HCT116 (cell line): ENCODE results near the gene ZNF3. TPM values are rescaled to one million over a fixed set of nuclear protein-coding genes. Genes with fewer than 3 reads are reported as not detected.

Experiments used
- ATAC-seq: fragments of 200-7000 bp; cut with Tn5 transposase; 2 replicates; pipeline ENCODE4 v1.9.1; 2020; ENCODE audit warnings: mild to moderate bottlenecking, moderate library complexity
- BruUV-seq: library from RNA; stranded (reverse); fragments of 400-500 nt; replicated peaks from 2 replicates; lab custom pipeline; 2021; lab: Mats Ljungman, UMichigan
- CTCF ChIA-PET: fragments of 300-600 bp; sonication (Branson Sonifier 250); formaldehyde crosslinking; loops from one replicate; lab custom pipeline; 2021; ENCODE audit warnings: antibody characterized with exemption; lab: Charles Lee
- POLR2A ChIA-PET: fragments of 300-600, 350-600 bp; sonication (Branson Sonifier 250); formaldehyde crosslinking; loops from one replicate; lab custom pipeline; 2021; ENCODE audit warnings: antibody characterized with exemption; lab: Charles Lee
- RAD21 ChIA-PET, 2 experiments: fragments of 300-600 bp; sonication (Branson Sonifier 250); formaldehyde crosslinking; loops; one replicate each; lab custom pipeline; 2023; ENCODE audit warnings: low total read pairs in 2 of 2; ENCODE audit not compliant: uncharacterized antibody in 2 of 2, unreplicated experiment in 2 of 2, low non-redundant PET in 1 of 2; lab: Charles Lee
- DNase-seq: peaks from one replicate; pipeline ENCODE4 v3.0.0-alpha.2; 2010; ENCODE audit warnings: low read depth, low spot score
- H2AFZ ChIP-seq: fragments of 200-600 bp; shearing (Covaris generic), sonication (generic); 2 replicates; pipeline ENCODE4 v1.6.1; 2017; ENCODE audit warnings: low read depth, mixed run types, mixed read lengths, antibody characterized with exemption, low read length; ENCODE audit not compliant: poor library complexity, severe bottlenecking
- H3K27ac ChIP-seq: 2 replicates; pipeline ENCODE4 v1.5.1; 2012; ENCODE audit warnings: low read depth, low read length
- H3K27me3 ChIP-seq: fragments of 200-600 bp; sonication (generic); 2 replicates; pipeline ENCODE4 v1.6.1; 2016; ENCODE audit warnings: mixed run types, low read length, mixed read lengths; ENCODE audit not compliant: insufficient read depth
- H3K36me3 ChIP-seq, 2 experiments: fragments of 200-500 bp in 1 of 2; fragments of 200-600 bp in 1 of 2; sonication (Bioruptor generic) in 1 of 2; sonication (generic) in 1 of 2; 2 replicates each; pipeline versions ENCODE4 v1.5.1 to v1.6.1; 2014 to 2016; ENCODE audit warnings: low read length in 2 of 2, inconsistent platforms in 1 of 2, mixed read lengths in 1 of 2, mixed run types in 1 of 2; ENCODE audit not compliant: insufficient read depth in 2 of 2, control insufficient read depth in 1 of 2
- H3K4me1 ChIP-seq, 2 experiments: fragments of 200-600 bp in 1 of 2; sonication (generic) in 1 of 2; 2 replicates each; pipeline versions ENCODE4 v1.5.1 to v1.6.1; 2012 to 2017; ENCODE audit warnings: low read length in 2 of 2, inconsistent platforms in 1 of 2, mild to moderate bottlenecking in 1 of 2, mixed read lengths in 1 of 2, mixed run types in 1 of 2, moderate library complexity in 1 of 2; ENCODE audit not compliant: insufficient read depth in 2 of 2, control insufficient read depth in 1 of 2
- H3K4me2 ChIP-seq: fragments of 200-600 bp; sonication (generic); 2 replicates; pipeline ENCODE4 v1.6.1; 2017; ENCODE audit warnings: mixed run types, low read length, mixed read lengths
- H3K4me3 ChIP-seq, 2 experiments: fragments of 200-600 bp in 1 of 2; sonication (generic) in 1 of 2; replicated peaks in 1 of 2; 2 replicates each; pipeline ENCODE4 v1.5.1; 2011 to 2016; ENCODE audit warnings: low read length in 2 of 2, control low read depth in 1 of 2, low read depth in 1 of 2, mild to moderate bottlenecking in 1 of 2, mixed read lengths in 1 of 2, mixed run types in 1 of 2
- H3K79me2 ChIP-seq: fragments of 200-600 bp; sonication (generic); 2 replicates; pipeline ENCODE4 v1.6.1; 2017; ENCODE audit warnings: mild to moderate bottlenecking, mixed run types, low read length, moderate library complexity, mixed read lengths; ENCODE audit not compliant: insufficient read depth
- H3K9ac ChIP-seq: fragments of 200-600 bp; sonication (generic); 2 replicates; pipeline ENCODE4 v1.6.1; 2016; ENCODE audit warnings: low read length, mixed read lengths
- H3K9me2 ChIP-seq: fragments of 200-600 bp; sonication (generic), shearing (Covaris generic); 2 replicates; pipeline ENCODE4 v1.6.1; 2017; ENCODE audit warnings: mixed run types, mild to moderate bottlenecking, moderate library complexity; ENCODE audit not compliant: insufficient read depth
- H3K9me3 ChIP-seq, 2 experiments: fragments of 200-500 bp in 1 of 2; fragments of 200-600 bp in 1 of 2; sonication (Bioruptor generic) in 1 of 2; sonication (generic) in 1 of 2; 2 replicates each; pipeline ENCODE4 v1.6.1; 2014 to 2017; ENCODE audit warnings: low read length in 2 of 2, mixed read lengths in 2 of 2, inconsistent platforms in 1 of 2, low read depth in 1 of 2, mild to moderate bottlenecking in 1 of 2, mixed run types in 1 of 2, moderate library complexity in 1 of 2; ENCODE audit not compliant: control insufficient read depth in 1 of 2, insufficient read depth in 1 of 2
- H4K20me1 ChIP-seq: fragments of 200-600 bp; sonication (generic), shearing (Covaris generic); 2 replicates; pipeline ENCODE4 v1.6.1; 2017; ENCODE audit warnings: mixed run types, mild to moderate bottlenecking, moderate library complexity; ENCODE audit not compliant: insufficient read depth
- CEBPB ChIP-seq: IDR thresholded peaks from 2 replicates; pipeline ENCODE4 v1.6.1; 2012; ENCODE audit warnings: low read depth
- ELF1 ChIP-seq: IDR thresholded peaks from 2 replicates; pipeline ENCODE4 v1.6.1; 2012; ENCODE audit warnings: low read depth, borderline replicate concordance
- EZH2 ChIP-seq: fragments of 200-600 bp; sonication (generic); IDR thresholded peaks from 2 replicates; pipeline ENCODE4 v1.6.1; 2017; ENCODE audit warnings: antibody characterized with exemption, mixed run types
- FOSL1 ChIP-seq: IDR thresholded peaks from 2 replicates; pipeline ENCODE4 v1.6.1; 2012; ENCODE audit warnings: low read depth
- JUND ChIP-seq: IDR thresholded peaks from 2 replicates; pipeline ENCODE4 v1.6.1; 2012
- POLR2A ChIP-seq: IDR thresholded peaks from 2 replicates; pipeline ENCODE4 v1.7.0; 2011; ENCODE audit warnings: borderline replicate concordance; ENCODE audit not compliant: insufficient read depth, insufficient read length; ENCODE audit errors: extremely low read depth
- POLR2AphosphoS5 ChIP-seq: IDR thresholded peaks from 2 replicates; pipeline ENCODE4 v1.6.1; 2011; ENCODE audit warnings: mild to moderate bottlenecking, low read depth, low read length, moderate library complexity
- RAD21 ChIP-seq: IDR thresholded peaks from 2 replicates; pipeline ENCODE4 v1.6.1; 2012; ENCODE audit warnings: low read depth, mild to moderate bottlenecking
- SP1 ChIP-seq: IDR thresholded peaks from 2 replicates; pipeline ENCODE4 v1.6.1; 2012; ENCODE audit warnings: low read depth
- TCF7L2 ChIP-seq: IDR thresholded peaks from 2 replicates; pipeline ENCODE4 v1.7.0; 2011; ENCODE audit warnings: borderline replicate concordance, inconsistent platforms; ENCODE audit not compliant: insufficient read depth, insufficient read length; ENCODE audit errors: extremely low read depth
- ZNF274 ChIP-seq: fragments of 200-500 bp; sonication (Bioruptor generic); IDR thresholded peaks from 2 replicates; pipeline ENCODE4 v1.6.1; 2014; ENCODE audit warnings: mild to moderate bottlenecking, low read depth, low read length, inconsistent platforms
- intact Hi-C: fragments of 100-400 bp; cut with micrococcal nuclease; formaldehyde crosslinking; loops from 2 replicates; pipeline ENCODE4 v1.10.0; 2022
- total RNA-seq: library from RNA; stranded (reverse); gene quantifications from one replicate; pipeline ENCODE4 v1.2.1, GENCODE V29; 2021; ENCODE audit not compliant: unreplicated experiment
- TF ChIP-seq, protein P1 (sequence below): IDR thresholded peaks from 2 replicates; pipeline ENCODE4 v1.6.1; 2011; ENCODE audit warnings: mild to moderate bottlenecking, low read length, moderate library complexity; ENCODE audit not compliant: insufficient replicate concordance; ENCODE audit errors: extremely low read depth
- TF ChIP-seq, protein P2 (sequence below), 3 experiments: fragments of 200-600 bp in 1 of 3; sonication (generic) in 1 of 3; IDR thresholded peaks in 2 of 3; conservative IDR thresholded peaks in 1 of 3; 2 replicates each; pipeline ENCODE4 v1.5.1; 2012 to 2017; ENCODE audit warnings: low read depth in 2 of 3, low read length in 2 of 3, antibody characterized with exemption in 1 of 3, borderline replicate concordance in 1 of 3, control low read depth in 1 of 3, mild to moderate bottlenecking in 1 of 3, mixed read lengths in 1 of 3, mixed run types in 1 of 3, moderate library complexity in 1 of 3; ENCODE audit not compliant: insufficient read depth in 1 of 3
- TF ChIP-seq, protein P3 (sequence below): IDR thresholded peaks from 2 replicates; pipeline ENCODE4 v1.6.1; 2012

The ZNF3 gene
- total RNA-seq, 1 experiment from 2014 or later, result 28.2 TPM

DNA sequence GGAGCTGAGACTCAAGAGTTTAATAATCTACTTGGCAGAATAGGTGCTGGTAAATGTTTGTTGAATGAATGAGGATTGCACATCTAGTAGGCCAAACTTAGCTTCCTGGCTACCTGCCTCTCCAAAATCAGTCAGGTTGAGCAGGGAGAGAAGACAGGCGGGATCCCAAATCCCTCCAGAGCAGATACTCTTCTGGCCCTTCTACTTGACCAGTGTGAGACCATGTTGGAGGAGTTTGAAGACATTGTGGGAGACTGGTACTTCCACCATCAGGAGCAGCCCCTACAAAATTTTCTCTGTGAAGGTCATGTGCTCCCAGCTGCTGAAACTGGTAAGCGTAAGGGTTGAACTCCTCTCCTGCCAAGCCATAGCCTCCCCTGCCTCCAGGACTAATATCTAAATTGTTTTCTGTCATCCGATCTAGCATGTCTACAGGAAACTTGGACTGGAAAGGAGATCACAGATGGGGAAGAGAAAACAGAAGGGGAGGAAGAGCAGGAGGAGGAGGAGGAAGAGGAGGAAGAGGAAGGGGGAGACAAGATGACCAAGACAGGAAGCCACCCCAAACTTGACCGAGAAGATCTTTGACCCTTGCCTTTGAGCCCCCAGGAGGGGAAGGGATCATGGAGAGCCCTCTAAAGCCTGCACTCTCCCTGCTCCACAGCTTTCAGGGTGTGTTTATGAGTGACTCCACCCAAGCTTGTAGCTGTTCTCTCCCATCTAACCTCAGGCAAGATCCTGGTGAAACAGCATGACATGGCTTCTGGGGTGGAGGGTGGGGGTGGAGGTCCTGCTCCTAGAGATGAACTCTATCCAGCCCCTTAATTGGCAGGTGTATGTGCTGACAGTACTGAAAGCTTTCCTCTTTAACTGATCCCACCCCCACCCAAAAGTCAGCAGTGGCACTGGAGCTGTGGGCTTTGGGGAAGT is 43.0 kb upstream of the ZNF3 start:
- no peaks in the 10 kb centered on the region for H3K9me2 ChIP-seq
- ATAC-seq, result no peak
- peak overlapping the region in 1 of 2 experiments; percentile 87; a peak in 2 of 4 replicates for H3K4me3 ChIP-seq
- BruUV-seq, result no TSS peak
- no peaks in the 10 kb centered on the region for H3K36me3 ChIP-seq
- peaks cover 33 to 52% of the 10 kb centered on the region in 2 experiments for H3K4me1 ChIP-seq
- ChIA-PET CTCF (no interaction called here), RAD21 (interaction anchor here in 1 of 2 experiments (0.7 kb wide), 1 partner anchor 279 kb away, joined by 6 read pairs; no protein-coding TSS in a partner anchor), POLR2A (interaction anchor here (0.6 to 3.0 kb wide), 2 partner anchors 23 to 112 kb away, joined by 3 to 16 read pairs; partner anchors contain the start of genes AP4M1 and MCM7)
- no peaks in the 10 kb centered on the region for H3K27me3 ChIP-seq
- no peaks in the 10 kb centered on the region for H4K20me1 ChIP-seq
- peak overlapping the region; percentile 98; the same call in 1 of the 2 replicates for H3K9ac ChIP-seq
- peak overlapping the region; percentile 98 for H3K27ac ChIP-seq
- no peak overlapping the region for H2AFZ ChIP-seq
- intact Hi-C loops, result no loop called here
- peaks cover 9% of the 10 kb centered on the region; the same call in 1 of the 2 replicates for H3K79me2 ChIP-seq
- no peak for DNase-seq
- no peaks in the 10 kb centered on the region for H3K9me3 ChIP-seq
- peak; percentile 24; the same call in 1 of the 2 replicates for TF ChIP-seq POLR2AphosphoS5
- TF ChIP-seq ZNF274, result no peak
- peak overlapping the region; percentile 84 for H3K4me2 ChIP-seq

DNA sequence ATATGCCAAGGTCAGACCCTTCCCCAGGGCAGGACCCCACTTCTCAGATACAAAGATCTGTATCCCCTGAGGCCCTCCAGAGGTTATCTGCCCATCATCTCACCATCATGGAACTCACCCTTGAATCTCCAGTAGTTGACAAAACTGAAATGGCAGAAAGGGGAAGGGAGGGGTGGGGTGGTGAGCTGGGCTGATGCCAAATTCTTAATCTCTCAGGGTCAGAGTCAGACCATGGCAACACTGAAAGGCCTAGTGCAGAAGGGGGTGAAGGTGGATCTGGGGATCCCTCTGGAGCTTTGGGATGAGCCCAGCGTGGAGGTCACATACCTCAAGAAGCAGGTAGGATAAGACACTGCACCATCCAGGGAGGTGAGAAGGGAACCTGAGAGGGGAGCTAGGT is 41.0 kb upstream of the ZNF3 start:
- TF ChIP-seq JUND (no peak), FOSL1 (no peak), EZH2 (no peak), CEBPB (no peak), SP1 (no peak), TCF7L2 (no peak), ELF1 (no peak), POLR2AphosphoS5 (no peak), RAD21 (no peak), POLR2A (no peak), ZNF274 (no peak)
- TF ChIP-seq, protein P1, sequence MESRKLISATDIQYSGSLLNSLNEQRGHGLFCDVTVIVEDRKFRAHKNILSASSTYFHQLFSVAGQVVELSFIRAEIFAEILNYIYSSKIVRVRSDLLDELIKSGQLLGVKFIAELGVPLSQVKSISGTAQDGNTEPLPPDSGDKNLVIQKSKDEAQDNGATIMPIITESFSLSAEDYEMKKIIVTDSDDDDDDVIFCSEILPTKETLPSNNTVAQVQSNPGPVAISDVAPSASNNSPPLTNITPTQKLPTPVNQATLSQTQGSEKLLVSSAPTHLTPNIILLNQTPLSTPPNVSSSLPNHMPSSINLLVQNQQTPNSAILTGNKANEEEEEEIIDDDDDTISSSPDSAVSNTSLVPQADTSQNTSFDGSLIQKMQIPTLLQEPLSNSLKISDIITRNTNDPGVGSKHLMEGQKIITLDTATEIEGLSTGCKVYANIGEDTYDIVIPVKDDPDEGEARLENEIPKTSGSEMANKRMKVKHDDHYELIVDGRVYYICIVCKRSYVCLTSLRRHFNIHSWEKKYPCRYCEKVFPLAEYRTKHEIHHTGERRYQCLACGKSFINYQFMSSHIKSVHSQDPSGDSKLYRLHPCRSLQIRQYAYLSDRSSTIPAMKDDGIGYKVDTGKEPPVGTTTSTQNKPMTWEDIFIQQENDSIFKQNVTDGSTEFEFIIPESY, result no peak
- TF ChIP-seq, protein P2, sequence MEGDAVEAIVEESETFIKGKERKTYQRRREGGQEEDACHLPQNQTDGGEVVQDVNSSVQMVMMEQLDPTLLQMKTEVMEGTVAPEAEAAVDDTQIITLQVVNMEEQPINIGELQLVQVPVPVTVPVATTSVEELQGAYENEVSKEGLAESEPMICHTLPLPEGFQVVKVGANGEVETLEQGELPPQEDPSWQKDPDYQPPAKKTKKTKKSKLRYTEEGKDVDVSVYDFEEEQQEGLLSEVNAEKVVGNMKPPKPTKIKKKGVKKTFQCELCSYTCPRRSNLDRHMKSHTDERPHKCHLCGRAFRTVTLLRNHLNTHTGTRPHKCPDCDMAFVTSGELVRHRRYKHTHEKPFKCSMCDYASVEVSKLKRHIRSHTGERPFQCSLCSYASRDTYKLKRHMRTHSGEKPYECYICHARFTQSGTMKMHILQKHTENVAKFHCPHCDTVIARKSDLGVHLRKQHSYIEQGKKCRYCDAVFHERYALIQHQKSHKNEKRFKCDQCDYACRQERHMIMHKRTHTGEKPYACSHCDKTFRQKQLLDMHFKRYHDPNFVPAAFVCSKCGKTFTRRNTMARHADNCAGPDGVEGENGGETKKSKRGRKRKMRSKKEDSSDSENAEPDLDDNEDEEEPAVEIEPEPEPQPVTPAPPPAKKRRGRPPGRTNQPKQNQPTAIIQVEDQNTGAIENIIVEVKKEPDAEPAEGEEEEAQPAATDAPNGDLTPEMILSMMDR (IDR thresholded peaks at IDR 0.05 in 2 of 3, conservative IDR thresholded peaks at IDR 0.05 in 1 of 3; ENCODE audit: borderline replicate concordance in 1 of 3, insufficient read depth in 1 of 3, low read depth in 2 of 3, low read length in 2 of 3), result no peak
- TF ChIP-seq, protein P3, sequence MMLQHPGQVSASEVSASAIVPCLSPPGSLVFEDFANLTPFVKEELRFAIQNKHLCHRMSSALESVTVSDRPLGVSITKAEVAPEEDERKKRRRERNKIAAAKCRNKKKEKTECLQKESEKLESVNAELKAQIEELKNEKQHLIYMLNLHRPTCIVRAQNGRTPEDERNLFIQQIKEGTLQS, result no peak
- no peak overlapping the region for H3K27ac ChIP-seq
- ChIA-PET RAD21 (no interaction called here), CTCF (interaction anchor here (1.7 kb wide), 1 partner anchor 8 kb away, joined by 4 read pairs; no protein-coding TSS in a partner anchor), POLR2A (no interaction called here)
- peaks cover 19% of the 10 kb centered on the region for H3K79me2 ChIP-seq
- peaks cover 17 to 39% of the 10 kb centered on the region in 2 experiments for H3K4me1 ChIP-seq
- H3K27me3 ChIP-seq, result no peaks in the 10 kb centered on the region
- H2AFZ ChIP-seq, result no peak overlapping the region
- no TSS peak for BruUV-seq
- no peaks in the 10 kb centered on the region for H3K9me2 ChIP-seq
- no peaks in the 10 kb centered on the region for H4K20me1 ChIP-seq
- H3K4me3 ChIP-seq, result no peak overlapping the region
- no peaks in the 10 kb centered on the region for H3K9me3 ChIP-seq
- ATAC-seq (no peak), DNase-seq (no peak)
- intact Hi-C loops, result no loop called here
- no peak overlapping the region for H3K4me2 ChIP-seq
- no peaks in the 10 kb centered on the region for H3K36me3 ChIP-seq
- no peak overlapping the region for H3K9ac ChIP-seq
